ENCODE data around the gene PLEKHG5. TPM values are rescaled to one million over a fixed set of nuclear protein-coding genes. Genes with fewer than 3 reads are reported as not detected.
A peak's percentile ranks its signal among the peaks of the same experiment; 100 is the strongest.

The PLEKHG5 gene
- total RNA-seq, 2 donors from 2014 or later, result 7.0 to 7.9 TPM

DNA sequence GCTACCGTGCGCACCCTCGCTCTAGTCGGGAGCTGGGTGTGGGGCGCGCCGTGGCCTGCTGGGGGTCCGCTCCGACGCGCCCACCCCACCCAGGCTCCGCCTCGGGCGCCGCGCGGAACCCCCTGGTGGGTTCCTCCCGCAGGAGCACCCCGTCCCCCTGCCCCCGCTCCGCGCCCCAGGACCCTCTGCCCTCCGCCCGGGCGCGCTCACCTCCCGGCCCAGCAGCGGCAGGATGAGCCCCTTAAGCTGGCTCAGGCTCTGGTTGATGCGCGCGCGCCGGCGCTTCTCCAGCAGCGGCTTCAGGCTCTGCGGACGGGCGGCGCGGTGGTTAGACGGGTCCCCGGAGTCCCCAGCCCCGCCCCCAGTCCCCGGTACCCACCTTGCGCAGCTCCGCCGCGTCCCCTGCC, 72.1 kb downstream of the PLEKHG5 start:
- H3K4me3 ChIP-seq, result peak overlapping the region; percentile 15 to 47
- no peaks in the 10 kb centered on the region for H3K36me3 ChIP-seq
- no peaks in the 10 kb centered on the region for H3K9me3 ChIP-seq
- DNase-seq (ENCODE audit: low spot score), result no peak
- TF ChIP-seq, protein P1, sequence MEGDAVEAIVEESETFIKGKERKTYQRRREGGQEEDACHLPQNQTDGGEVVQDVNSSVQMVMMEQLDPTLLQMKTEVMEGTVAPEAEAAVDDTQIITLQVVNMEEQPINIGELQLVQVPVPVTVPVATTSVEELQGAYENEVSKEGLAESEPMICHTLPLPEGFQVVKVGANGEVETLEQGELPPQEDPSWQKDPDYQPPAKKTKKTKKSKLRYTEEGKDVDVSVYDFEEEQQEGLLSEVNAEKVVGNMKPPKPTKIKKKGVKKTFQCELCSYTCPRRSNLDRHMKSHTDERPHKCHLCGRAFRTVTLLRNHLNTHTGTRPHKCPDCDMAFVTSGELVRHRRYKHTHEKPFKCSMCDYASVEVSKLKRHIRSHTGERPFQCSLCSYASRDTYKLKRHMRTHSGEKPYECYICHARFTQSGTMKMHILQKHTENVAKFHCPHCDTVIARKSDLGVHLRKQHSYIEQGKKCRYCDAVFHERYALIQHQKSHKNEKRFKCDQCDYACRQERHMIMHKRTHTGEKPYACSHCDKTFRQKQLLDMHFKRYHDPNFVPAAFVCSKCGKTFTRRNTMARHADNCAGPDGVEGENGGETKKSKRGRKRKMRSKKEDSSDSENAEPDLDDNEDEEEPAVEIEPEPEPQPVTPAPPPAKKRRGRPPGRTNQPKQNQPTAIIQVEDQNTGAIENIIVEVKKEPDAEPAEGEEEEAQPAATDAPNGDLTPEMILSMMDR (IDR thresholded peaks at IDR 0.05), result no peak
- H3K27ac ChIP-seq, result no peak overlapping the region
- peaks cover 35 to 53% of the 10 kb centered on the region in 2 donors for H3K27me3 ChIP-seq
- peaks cover 0 to 42% of the 10 kb centered on the region in 2 donors for H3K4me1 ChIP-seq

DNA sequence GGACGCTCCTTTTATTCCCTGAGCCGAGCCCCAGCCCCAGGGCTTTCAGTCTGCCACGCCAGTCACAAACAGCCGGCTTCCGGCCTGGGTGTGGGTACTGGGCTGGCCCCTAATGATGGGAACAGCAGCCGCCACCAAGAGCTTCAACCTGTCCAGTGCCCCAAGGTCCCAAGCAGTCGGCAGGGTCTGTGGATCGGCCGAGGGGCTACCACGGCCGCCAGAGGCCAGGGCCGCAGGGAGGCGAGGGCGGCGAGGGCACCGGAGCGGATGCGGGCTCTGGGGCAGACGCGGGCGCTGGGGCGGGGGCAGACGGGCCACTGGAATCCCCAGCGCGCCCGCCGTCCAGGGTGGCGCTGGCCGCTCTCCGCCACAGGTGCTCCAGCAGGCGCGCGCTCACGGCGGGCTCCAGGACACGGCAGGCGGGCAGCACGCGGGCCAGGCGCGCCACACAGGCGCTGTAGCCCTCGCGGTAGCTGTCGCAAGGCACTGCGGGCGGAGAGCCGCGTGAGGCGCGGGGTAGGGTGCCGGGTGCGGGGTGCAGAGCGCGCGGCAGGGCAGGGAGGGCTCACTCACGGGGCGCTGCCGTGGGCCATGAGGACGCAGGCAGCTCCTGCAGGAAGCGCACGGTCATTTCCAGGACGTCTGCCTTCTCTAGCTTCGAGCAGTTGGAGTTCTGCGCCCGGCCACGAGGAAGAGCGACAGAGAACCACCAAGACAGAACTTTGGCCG, 72.6 kb downstream of the PLEKHG5 start:
- peaks cover 29 to 48% of the 10 kb centered on the region in 2 donors for H3K27me3 ChIP-seq
- H3K4me1 ChIP-seq, result peaks cover 0 to 37% of the 10 kb centered on the region in 2 donors
- no peaks in the 10 kb centered on the region for H3K9me3 ChIP-seq
- H3K4me3 ChIP-seq, result peak overlapping the region in 1 of 2 donors; percentile 47
- TF ChIP-seq, protein P1 (IDR thresholded peaks at IDR 0.05), result no peak
- H3K27ac ChIP-seq, result no peak overlapping the region
- no peak for DNase-seq (ENCODE audit: low spot score)
- no peaks in the 10 kb centered on the region for H3K36me3 ChIP-seq

DNA sequence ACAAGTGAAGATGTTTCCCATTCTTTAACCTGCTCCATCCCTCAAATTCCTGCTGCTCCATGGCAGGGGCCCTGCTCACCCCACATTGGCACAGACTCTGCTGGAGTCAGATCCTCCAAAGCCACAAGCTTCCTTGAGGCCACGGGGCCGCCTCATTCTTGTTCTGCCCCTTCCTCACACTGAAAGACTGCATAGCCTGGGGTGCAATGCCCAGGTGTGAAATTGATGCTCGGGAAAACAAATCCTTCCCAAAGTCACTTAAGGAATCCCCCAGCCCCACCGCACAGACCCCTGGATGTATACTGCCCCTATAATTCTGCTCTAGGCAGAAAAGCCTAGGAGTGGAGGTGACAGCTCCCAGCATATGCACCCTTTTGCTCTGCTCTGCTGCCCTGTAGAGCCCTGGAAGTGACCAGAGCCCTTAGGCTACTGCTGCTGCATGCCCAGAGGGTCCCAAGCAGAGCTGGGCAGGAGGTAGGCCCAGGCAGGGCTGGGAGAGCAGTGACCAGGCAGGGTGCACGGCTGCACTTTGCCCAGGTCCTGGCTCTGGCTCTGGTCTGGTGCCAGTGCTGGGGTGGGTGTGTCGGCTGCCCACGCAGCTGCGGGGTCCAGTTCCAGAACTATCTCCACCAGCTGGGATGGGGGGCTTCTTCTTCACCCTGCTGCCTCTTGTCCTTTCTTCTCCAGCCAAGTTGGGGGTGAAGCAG, 73.4 kb downstream of the PLEKHG5 start:
- Histone ChIP-seq H3K4me3 (no peak overlapping the region), H3K27ac (no peak overlapping the region), H3K27me3 (peaks cover 27 to 43% of the 10 kb centered on the region in 2 donors), H3K4me1 (peaks cover 0 to 30% of the 10 kb centered on the region in 2 donors), H3K9me3 (no peaks in the 10 kb centered on the region), H3K36me3 (no peaks in the 10 kb centered on the region)
- TF ChIP-seq, protein P1 (IDR thresholded peaks at IDR 0.05), result no peak
- no peak for DNase-seq (ENCODE audit: low spot score)

Small RNAs within 50 kb of the gene (microRNA-seq; reads per million reads assigned to microRNA genes)
- gene MIR4252 (ENCODE audit: borderline number of aligned reads in 2 of 2, borderline replicate concordance in 1 of 2), result 0 reads per million in 2 donors

Other genes with a start within 250 kb of the PLEKHG5 start
- not detected for gene HES3, start 247.5 kb downstream of the PLEKHG5 start, total RNA-seq
- gene GPR153, start 230.6 kb downstream of the PLEKHG5 start, total RNA-seq, result 10 to 100 TPM in 1 of 2 donors, 1 to 10 TPM in 1; 7.6 to 17.4 TPM
- gene ACOT7, start 97.9 kb downstream of the PLEKHG5 start, total RNA-seq, result 10 to 100 TPM in 1 of 2 donors, 1 to 10 TPM in 1; 6.6 to 10.7 TPM
- gene HES2, start 71.7 kb downstream of the PLEKHG5 start, total RNA-seq, result not detected
- under 1 TPM in 1 of 2 donors, not detected in 1; 0.47 TPM for gene ESPN, start 66.9 kb downstream of the PLEKHG5 start, total RNA-seq
- gene TNFRSF25, start 25.5 kb downstream of the PLEKHG5 start, total RNA-seq, result 1 to 10 TPM; 4.4 to 7.4 TPM
- 10 to 100 TPM; 15.4 to 15.6 TPM for gene NOL9, start 62.8 kb upstream of the PLEKHG5 start, total RNA-seq
- not detected for gene TAS1R1, start 63.6 kb upstream of the PLEKHG5 start, total RNA-seq
- 1 to 10 TPM; 4.0 to 9.0 TPM for gene ZBTB48, start 88.3 kb upstream of the PLEKHG5 start, total RNA-seq
- gene KLHL21, start 111.2 kb upstream of the PLEKHG5 start, total RNA-seq, result 10 to 100 TPM; 61.6 to 83.0 TPM
- 1 to 10 TPM; 5.0 to 8.1 TPM for gene PHF13, start 122.1 kb upstream of the PLEKHG5 start, total RNA-seq
- 10 to 100 TPM; 14.6 to 21.4 TPM for gene THAP3, start 133.2 kb upstream of the PLEKHG5 start, total RNA-seq
- gene DNAJC11, start 210.1 kb upstream of the PLEKHG5 start, total RNA-seq, result 10 to 100 TPM; 25.3 to 48.0 TPM